CD4-positive, alpha-beta memory T cell (primary cell): ENCODE data around the gene CXXC5. TPM values are rescaled to one million over a fixed set of nuclear protein-coding genes. Genes with fewer than 3 reads are reported as not detected.

Source experiments
- CTCF ChIA-PET: fragments of 350-600 bp; sonication (Branson Sonifier 250); formaldehyde crosslinking; loops from one replicate; lab custom pipeline; 2021; ENCODE audit warnings: inconsistent platforms; ENCODE audit not compliant: partially characterized antibody; lab: Charles Lee
- POLR2A ChIA-PET: fragments of 350-600 bp; sonication (Branson Sonifier 250); formaldehyde crosslinking; loops from one replicate; lab custom pipeline; 2021; ENCODE audit not compliant: partially characterized antibody; lab: Charles Lee
- DNase-seq, 5 donors: peaks; one replicate each; pipeline versions ENCODE4 v3.0.0 to v3.0.0-alpha.2; 2020 to 2022; ENCODE audit warnings: mixed read lengths in 1 of 5
- H3K27ac ChIP-seq: one replicate; pipeline ENCODE4 v1.7.0; 2013; ENCODE audit warnings: low read depth, low read length
- H3K27me3 ChIP-seq: 2 replicates; pipeline ENCODE4 v1.7.0; 2013; ENCODE audit warnings: mild to moderate bottlenecking, low read length, moderate library complexity; ENCODE audit not compliant: insufficient read depth
- H3K36me3 ChIP-seq: 2 replicates; pipeline ENCODE4 v1.7.0; 2013; ENCODE audit warnings: mild to moderate bottlenecking, low read length, moderate library complexity; ENCODE audit not compliant: insufficient read depth
- H3K4me1 ChIP-seq: 2 replicates; pipeline ENCODE4 v1.7.0; 2013; ENCODE audit warnings: mild to moderate bottlenecking, low read length, moderate library complexity; ENCODE audit not compliant: insufficient read depth
- H3K4me3 ChIP-seq, 2 donors: one replicate each; pipeline ENCODE4 v1.7.0; 2013; ENCODE audit warnings: low read length in 2 of 2, mild to moderate bottlenecking in 1 of 2
- H3K9me3 ChIP-seq, 2 donors: one replicate each; pipeline ENCODE4 v1.7.0; 2013; ENCODE audit warnings: low read length in 2 of 2, control low read depth in 1 of 2; ENCODE audit not compliant: control insufficient read depth in 1 of 2
- H3K27ac Mint-ChIP-seq, 7 donors: one replicate each; pipeline ENCODE4 v1.8.0; 2020 to 2021; ENCODE audit warnings: mixed read lengths in 7 of 7, mild to moderate bottlenecking in 6 of 7, inconsistent platforms in 3 of 7, moderate library complexity in 3 of 7
- H3K27me3 Mint-ChIP-seq, 2 donors: one replicate each; pipeline ENCODE4 v1.8.0; 2020 to 2021; ENCODE audit warnings: mixed read lengths in 2 of 2
- H3K36me3 Mint-ChIP-seq, 2 donors: one replicate each; pipeline ENCODE4 v1.8.0; 2020 to 2021; ENCODE audit warnings: mixed read lengths in 2 of 2, inconsistent platforms in 1 of 2, mild to moderate bottlenecking in 1 of 2
- H3K4me1 Mint-ChIP-seq, 4 donors: one replicate each; pipeline ENCODE4 v1.8.0; 2020 to 2021; ENCODE audit warnings: mixed read lengths in 4 of 4, mild to moderate bottlenecking in 1 of 4
- H3K4me3 Mint-ChIP-seq, 8 donors: one replicate each; pipeline ENCODE4 v1.8.0; 2020 to 2021; ENCODE audit warnings: mixed read lengths in 8 of 8, mild to moderate bottlenecking in 7 of 8, moderate library complexity in 6 of 8, inconsistent platforms in 3 of 8
- H3K9me3 Mint-ChIP-seq, 8 donors: one replicate each; pipeline ENCODE4 v1.8.0; 2020 to 2021; ENCODE audit warnings: mixed read lengths in 8 of 8, mild to moderate bottlenecking in 5 of 8, inconsistent platforms in 3 of 8, moderate library complexity in 1 of 8
- intact Hi-C: fragments of 100-400 bp; cut with micrococcal nuclease; formaldehyde crosslinking; loops from one replicate; pipeline ENCODE4 v1.15.1; 2023
- polyA plus RNA-seq, 2 donors: library from polyadenylated mRNA; unstranded; fragments of 300-500 nt; fragmentation: Illumina TruSeq; gene quantifications; one replicate each; pipeline ENCODE4 v1.2.3, GENCODE V29; 2021
- total RNA-seq, 2 experiments: library from RNA; stranded (reverse); gene quantifications; one replicate each; pipeline ENCODE4 v1.2.3, GENCODE V29; 2021

The CXXC5 gene
- total and polyA plus RNA-seq, 4 experiments from 2014 or later = 1.6 to 5.5 (median 3.1) TPM

GRCh38 chr5:139683295-139684271 lies 35.4 kb downstream of the CXXC5 start:
- Mint-ChIP-seq H3K4me3 (no peak overlapping the region), H3K9me3 (no peaks in the 10 kb centered on the region), H3K27me3 (no peaks in the 10 kb centered on the region), H3K4me1 (peaks cover 0 to 2% (median 0%) of the 10 kb centered on the region in 4 donors), H3K27ac (peak overlapping the region in 2 of 7 donors; percentile 4 to 31), H3K36me3 (no peaks in the 10 kb centered on the region)
- no peak overlapping the region for H3K27ac ChIP-seq
- no peak overlapping the region for H3K4me3 ChIP-seq
- no peaks in the 10 kb centered on the region for H3K4me1 ChIP-seq
- ChIA-PET CTCF (interaction anchor here (1.0 kb wide), 1 partner anchor 50 kb away, joined by 3 read pairs; no protein-coding TSS in a partner anchor), POLR2A (no interaction called here)
- no peaks in the 10 kb centered on the region for H3K27me3 ChIP-seq
- DNase-seq = no peak
- intact Hi-C loops = no loop called here
- H3K9me3 ChIP-seq = no peaks in the 10 kb centered on the region
- no peaks in the 10 kb centered on the region for H3K36me3 ChIP-seq

GRCh38 chr5:139684350-139684880 lies 36.3 kb downstream of the CXXC5 start:
- H3K4me1 Mint-ChIP-seq = peaks cover 0 to 2% (median 0%) of the 10 kb centered on the region in 4 donors
- Histone ChIP-seq H3K27me3 (no peaks in the 10 kb centered on the region), H3K36me3 (no peaks in the 10 kb centered on the region), H3K27ac (no peak overlapping the region), H3K9me3 (no peaks in the 10 kb centered on the region), H3K4me3 (no peak overlapping the region), H3K4me1 (no peaks in the 10 kb centered on the region)
- H3K27ac Mint-ChIP-seq = peak overlapping the region in 1 of 7 donors; percentile 31
- H3K4me3 Mint-ChIP-seq = no peak overlapping the region
- DNase-seq = no peak
- POLR2A ChIA-PET = no interaction called here
- intact Hi-C loops = no loop called here
- peaks cover 0 to 2% of the 10 kb centered on the region in 2 donors for H3K27me3 Mint-ChIP-seq
- H3K9me3 Mint-ChIP-seq = no peaks in the 10 kb centered on the region
- CTCF ChIA-PET = no interaction called here
- H3K36me3 Mint-ChIP-seq = no peaks in the 10 kb centered on the region

- H3K4me3 ChIP-seq = no peak overlapping the region
- H3K9me3 ChIP-seq = no peaks in the 10 kb centered on the region
- Mint-ChIP-seq H3K27me3 (peaks cover 0 to 2% of the 10 kb centered on the region in 2 donors), H3K4me1 (peaks cover 0 to 2% (median 0%) of the 10 kb centered on the region in 4 donors), H3K27ac (no peak overlapping the region), H3K9me3 (no peaks in the 10 kb centered on the region), H3K4me3 (no peak overlapping the region), H3K36me3 (no peaks in the 10 kb centered on the region)
- ChIA-PET CTCF (interaction anchor here (0.7 kb wide), 1 partner anchor 49 kb away, joined by 3 read pairs; no protein-coding TSS in a partner anchor), POLR2A (no interaction called here)
- no peaks in the 10 kb centered on the region for H3K36me3 ChIP-seq
- H3K27ac ChIP-seq = no peak overlapping the region
- intact Hi-C loops = no loop called here
- no peak for DNase-seq
- H3K4me1 ChIP-seq = no peaks in the 10 kb centered on the region
- H3K27me3 ChIP-seq = no peaks in the 10 kb centered on the region
Measured at GRCh38 chr5:139684881-139685749, 37.0 kb downstream of the CXXC5 start.

GRCh38 chr5:139685886-139686285 lies 37.7 kb downstream of the CXXC5 start:
- H3K4me1 ChIP-seq = no peaks in the 10 kb centered on the region
- Mint-ChIP-seq H3K36me3 (no peaks in the 10 kb centered on the region), H3K27ac (peak overlapping the region in 1 of 7 donors; percentile 20), H3K9me3 (no peaks in the 10 kb centered on the region), H3K27me3 (peaks cover 0 to 2% of the 10 kb centered on the region in 2 donors), H3K4me3 (peak overlapping the region in 1 of 8 donors; percentile 57), H3K4me1 (peaks cover 0 to 2% (median 0%) of the 10 kb centered on the region in 4 donors)
- CTCF ChIA-PET = interaction anchor here (0.7 kb wide), 1 partner anchor 50 kb away, joined by 3 read pairs; no protein-coding TSS in a partner anchor
- no peaks in the 10 kb centered on the region for H3K27me3 ChIP-seq
- H3K9me3 ChIP-seq = no peaks in the 10 kb centered on the region
- no peak overlapping the region for H3K4me3 ChIP-seq
- POLR2A ChIA-PET = no interaction called here
- no peak for DNase-seq
- intact Hi-C loops = no loop called here
- no peaks in the 10 kb centered on the region for H3K36me3 ChIP-seq
- no peak overlapping the region for H3K27ac ChIP-seq

- Mint-ChIP-seq H3K4me1 (peaks cover 0 to 2% (median 0%) of the 10 kb centered on the region in 4 donors), H3K9me3 (no peaks in the 10 kb centered on the region), H3K4me3 (no peak overlapping the region), H3K27ac (no peak overlapping the region), H3K36me3 (no peaks in the 10 kb centered on the region), H3K27me3 (peaks cover 0 to 2% of the 10 kb centered on the region in 2 donors)
- Histone ChIP-seq H3K9me3 (no peaks in the 10 kb centered on the region), H3K36me3 (no peaks in the 10 kb centered on the region), H3K27me3 (no peaks in the 10 kb centered on the region), H3K4me3 (no peak overlapping the region), H3K27ac (no peak overlapping the region), H3K4me1 (no peaks in the 10 kb centered on the region)
- CTCF ChIA-PET = no interaction called here
- intact Hi-C loops = no loop called here
- DNase-seq = no peak
- POLR2A ChIA-PET = no interaction called here
Measured at GRCh38 chr5:139686356-139686705, 38.2 kb downstream of the CXXC5 start.

- intact Hi-C loops = no loop called here
- H3K27ac Mint-ChIP-seq = no peak overlapping the region
- ChIA-PET CTCF (no interaction called here), POLR2A (no interaction called here)
- H3K4me1 Mint-ChIP-seq = peaks cover 0 to 2% (median 0%) of the 10 kb centered on the region in 4 donors
- DNase-seq = no peak
- Histone ChIP-seq H3K4me3 (no peak overlapping the region), H3K4me1 (no peaks in the 10 kb centered on the region), H3K9me3 (no peaks in the 10 kb centered on the region), H3K36me3 (no peaks in the 10 kb centered on the region), H3K27ac (no peak overlapping the region), H3K27me3 (no peaks in the 10 kb centered on the region)
- no peaks in the 10 kb centered on the region for H3K9me3 Mint-ChIP-seq
- H3K36me3 Mint-ChIP-seq = no peaks in the 10 kb centered on the region
- no peak overlapping the region for H3K4me3 Mint-ChIP-seq
- H3K27me3 Mint-ChIP-seq = peaks cover 0 to 2% of the 10 kb centered on the region in 2 donors
Measured at GRCh38 chr5:139686706-139687441, 38.7 kb downstream of the CXXC5 start.
